PC-3 (cell line): ENCODE data around the gene SULT6B1. TPM values are rescaled to one million over a fixed set of nuclear protein-coding genes. Genes with fewer than 3 reads are reported as not detected.

Source experiments
- ATAC-seq: fragments of 200-7000 bp; cut with Tn5 transposase; 2 replicates; pipeline ENCODE4 v1.9.1; 2020; ENCODE audit warnings: mild to moderate bottlenecking, moderate library complexity
- BruUV-seq: library from RNA; stranded (reverse); fragments of 400-500 nt; replicated peaks from 2 replicates; lab custom pipeline; 2021; lab: Mats Ljungman, UMichigan
- CTCF ChIA-PET: fragments of 300-600 bp; sonication (Branson Sonifier 250); formaldehyde crosslinking; loops from one replicate; lab custom pipeline; 2022; ENCODE audit warnings: antibody characterized with exemption; lab: Charles Lee
- POLR2A ChIA-PET: fragments of 300-600 bp; sonication (Branson Sonifier 250); formaldehyde crosslinking; loops from one replicate; lab custom pipeline; 2022; ENCODE audit warnings: antibody characterized with exemption; ENCODE audit not compliant: unreplicated experiment; lab: Charles Lee
- DNase-seq: peaks from one replicate; pipeline ENCODE4 v3.0.0-alpha.2; 2015
- H2AFZ ChIP-seq: fragments of 300-600 bp; sonication (generic); 2 replicates; pipeline ENCODE4 v1.6.0; 2016; ENCODE audit warnings: antibody characterized with exemption, low read length
- H3F3A ChIP-seq: fragments of 300-600 bp; sonication (generic); one replicate; pipeline ENCODE4 v1.6.0; 2017; ENCODE audit warnings: antibody characterized with exemption, low read length, control low read depth, mild to moderate bottlenecking; ENCODE audit not compliant: unreplicated experiment
- H3K27ac ChIP-seq: fragments of 300-600 bp; sonication (generic); 2 replicates; pipeline ENCODE4 v1.5.1; 2016; ENCODE audit warnings: mild to moderate bottlenecking, low read length
- H3K27me3 ChIP-seq: fragments of 300-600 bp; sonication (generic); 2 replicates; pipeline ENCODE4 v1.6.1; 2016; ENCODE audit warnings: low read length, mixed read lengths
- H3K36me3 ChIP-seq: fragments of 300-600 bp; sonication (generic); 2 replicates; pipeline ENCODE4 v1.6.1; 2016; ENCODE audit warnings: low read depth, mixed run types, low read length, mixed read lengths
- H3K4me1 ChIP-seq: fragments of 300-600 bp; sonication (generic); 2 replicates; pipeline ENCODE4 v1.5.1; 2016; ENCODE audit warnings: low read length; ENCODE audit not compliant: insufficient read depth
- H3K4me2 ChIP-seq: fragments of 300-600 bp; sonication (generic); 2 replicates; pipeline ENCODE4 v1.6.0; 2016; ENCODE audit warnings: low read length
- H3K4me3 ChIP-seq: fragments of 300-600 bp; sonication (generic); 2 replicates; pipeline ENCODE4 v1.5.1; 2016; ENCODE audit warnings: mild to moderate bottlenecking, low read length, mixed read lengths
- H3K79me2 ChIP-seq: fragments of 300-600 bp; sonication (generic); 2 replicates; pipeline ENCODE4 v1.6.1; 2017; ENCODE audit warnings: low read length, mixed read lengths
- H3K9ac ChIP-seq: fragments of 300-600 bp; sonication (generic); 2 replicates; pipeline ENCODE4 v1.6.0; 2016; ENCODE audit warnings: mild to moderate bottlenecking, low read length
- H3K9me2 ChIP-seq: fragments of 300-600 bp; sonication (generic); replicated peaks from 2 replicates; pipeline ENCODE4 v1.6.1; 2016; ENCODE audit warnings: mixed run types, low read length, mixed read lengths
- H3K9me3 ChIP-seq: fragments of 300-600 bp; sonication (generic); 2 replicates; pipeline ENCODE4 v1.6.1; 2016; ENCODE audit warnings: low read length, mixed read lengths
- H4K20me1 ChIP-seq: fragments of 300-600 bp; sonication (generic); 2 replicates; pipeline ENCODE4 v1.6.1; 2016; ENCODE audit warnings: low read length, mixed read lengths
- CTCF ChIP-seq: fragments of 300-600 bp; sonication (generic); conservative IDR thresholded peaks from 2 replicates; pipeline ENCODE4 v1.5.1; 2017; ENCODE audit warnings: antibody characterized with exemption, low read depth, mild to moderate bottlenecking, low read length
- EZH2 ChIP-seq: fragments of 300-600 bp; sonication (generic); IDR thresholded peaks from one replicate; pipeline ENCODE4 v1.6.1; 2017; ENCODE audit warnings: antibody characterized with exemption, mild to moderate bottlenecking, low read length; ENCODE audit not compliant: unreplicated experiment
- EZH2phosphoT487 ChIP-seq: fragments of 300-600 bp; sonication (generic); IDR thresholded peaks from 2 replicates; pipeline ENCODE4 v1.6.1; 2018; ENCODE audit warnings: mild to moderate bottlenecking, antibody characterized with exemption, low read length, borderline replicate concordance
- intact Hi-C: fragments of 100-400 bp; cut with micrococcal nuclease; formaldehyde crosslinking; loops from 2 replicates; pipeline ENCODE4 v1.9.0; 2023
- total RNA-seq: library from RNA; depleted of rRNA; stranded (reverse); fragments of >200 nt; gene quantifications from 2 replicates; pipeline ENCODE4 v1.2.3, GENCODE V29; 2014

The SULT6B1 gene
- total RNA-seq, 1 experiment from 2014 or later, result not detected

GRCh38 chr2:37223131-37223530, 34.7 kb upstream of the SULT6B1 start:
- Histone ChIP-seq H3K4me3 (no peak overlapping the region), H4K20me1 (peaks cover 15% of the 10 kb centered on the region), H3F3A (no peaks in the 10 kb centered on the region), H3K4me2 (no peak overlapping the region), H3K4me1 (no peaks in the 10 kb centered on the region), H3K9ac (no peak overlapping the region), H3K27ac (no peak overlapping the region), H3K79me2 (peaks cover 43% of the 10 kb centered on the region), H3K27me3 (no peaks in the 10 kb centered on the region), H3K9me3 (no peaks in the 10 kb centered on the region), H3K9me2 (no peaks in the 10 kb centered on the region), H2AFZ (no peak overlapping the region), H3K36me3 (peaks cover 62% of the 10 kb centered on the region)
- ATAC-seq (no peak), DNase-seq (no peak)
- POLR2A ChIA-PET, result no interaction called here
- CTCF ChIA-PET, result no interaction called here
- intact Hi-C loops, result no loop called here
- TF ChIP-seq EZH2, result no peak
- no peak for TF ChIP-seq EZH2phosphoT487
- no peak for TF ChIP-seq CTCF
- no TSS peak for BruUV-seq

- Histone ChIP-seq H3K27me3 (no peaks in the 10 kb centered on the region), H3F3A (no peaks in the 10 kb centered on the region), H3K4me3 (no peak overlapping the region), H3K4me1 (no peaks in the 10 kb centered on the region), H4K20me1 (peaks cover 10% of the 10 kb centered on the region), H3K79me2 (peaks cover 10% of the 10 kb centered on the region), H3K9ac (no peak overlapping the region), H3K9me2 (no peaks in the 10 kb centered on the region), H3K27ac (no peak overlapping the region), H2AFZ (no peak overlapping the region), H3K36me3 (peaks cover 69% of the 10 kb centered on the region), H3K9me3 (no peaks in the 10 kb centered on the region), H3K4me2 (no peak overlapping the region)
- ATAC-seq (no peak), DNase-seq (no peak)
- ChIA-PET POLR2A (no interaction called here), CTCF (no interaction called here)
- TF ChIP-seq EZH2 (no peak), CTCF (no peak), EZH2phosphoT487 (no peak)
- BruUV-seq, result no TSS peak
- intact Hi-C loops, result no loop called here
These were observed 30.6 kb upstream of the SULT6B1 start for GRCh38 chr2:37219046-37219445.

- Histone ChIP-seq H3K9me2 (no peaks in the 10 kb centered on the region), H3K4me3 (no peak overlapping the region), H3K27ac (peak overlapping the region; percentile 16), H3K4me1 (no peaks in the 10 kb centered on the region), H3F3A (no peaks in the 10 kb centered on the region), H3K36me3 (peaks cover 73% of the 10 kb centered on the region), H3K9ac (no peak overlapping the region), H2AFZ (no peak overlapping the region), H3K27me3 (no peaks in the 10 kb centered on the region), H3K4me2 (no peak overlapping the region), H3K79me2 (no peaks in the 10 kb centered on the region), H4K20me1 (no peaks in the 10 kb centered on the region), H3K9me3 (no peaks in the 10 kb centered on the region)
- ChIA-PET CTCF (no interaction called here), POLR2A (no interaction called here)
- no peak for ATAC-seq
- BruUV-seq, result no TSS peak
- TF ChIP-seq EZH2phosphoT487 (no peak), CTCF (no peak), EZH2 (no peak)
- no peak for DNase-seq
- intact Hi-C loops, result no loop called here
These were observed 26.8 kb upstream of the SULT6B1 start for GRCh38 chr2:37215250-37215649.
